ENCODE results near the gene UGT1A10.

DNA sequence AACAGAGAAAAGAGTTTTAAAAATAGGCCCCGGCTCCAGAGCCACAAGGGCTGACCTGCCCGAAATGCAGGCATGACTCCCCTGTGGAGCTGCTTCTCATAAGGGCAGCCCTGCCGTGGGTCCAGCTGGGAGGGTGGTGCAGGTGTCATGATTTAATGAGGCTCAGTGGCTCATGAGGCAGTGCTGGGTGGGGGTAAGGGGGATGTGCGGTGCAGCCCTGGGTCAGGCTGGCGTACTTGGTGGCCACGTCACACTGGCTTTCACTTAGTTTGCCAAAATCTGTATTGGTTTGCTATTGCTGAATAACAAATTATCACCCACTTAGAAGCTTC lies 184.5 kb downstream of the UGT1A10 start:
- no peak for TF ChIP-seq SP1 (IDR thresholded peaks at IDR 0.05; ENCODE audit: low read depth)
- TF ChIP-seq POLR2A (IDR thresholded peaks at IDR 0.05; ENCODE audit: borderline replicate concordance, extremely low read depth, insufficient read depth, insufficient read length): no peak
- TF ChIP-seq, protein P1, sequence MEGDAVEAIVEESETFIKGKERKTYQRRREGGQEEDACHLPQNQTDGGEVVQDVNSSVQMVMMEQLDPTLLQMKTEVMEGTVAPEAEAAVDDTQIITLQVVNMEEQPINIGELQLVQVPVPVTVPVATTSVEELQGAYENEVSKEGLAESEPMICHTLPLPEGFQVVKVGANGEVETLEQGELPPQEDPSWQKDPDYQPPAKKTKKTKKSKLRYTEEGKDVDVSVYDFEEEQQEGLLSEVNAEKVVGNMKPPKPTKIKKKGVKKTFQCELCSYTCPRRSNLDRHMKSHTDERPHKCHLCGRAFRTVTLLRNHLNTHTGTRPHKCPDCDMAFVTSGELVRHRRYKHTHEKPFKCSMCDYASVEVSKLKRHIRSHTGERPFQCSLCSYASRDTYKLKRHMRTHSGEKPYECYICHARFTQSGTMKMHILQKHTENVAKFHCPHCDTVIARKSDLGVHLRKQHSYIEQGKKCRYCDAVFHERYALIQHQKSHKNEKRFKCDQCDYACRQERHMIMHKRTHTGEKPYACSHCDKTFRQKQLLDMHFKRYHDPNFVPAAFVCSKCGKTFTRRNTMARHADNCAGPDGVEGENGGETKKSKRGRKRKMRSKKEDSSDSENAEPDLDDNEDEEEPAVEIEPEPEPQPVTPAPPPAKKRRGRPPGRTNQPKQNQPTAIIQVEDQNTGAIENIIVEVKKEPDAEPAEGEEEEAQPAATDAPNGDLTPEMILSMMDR (IDR thresholded peaks at IDR 0.05 in 2 of 3, conservative IDR thresholded peaks at IDR 0.05 in 1 of 3; ENCODE audit: borderline replicate concordance in 1 of 3, insufficient read depth in 1 of 3, low read depth in 2 of 3, low read length in 2 of 3): no peak

Measured in HCT116 (cell line).